CD4-positive, CD25-positive, alpha-beta regulatory T cell (primary cell): Measurements from ENCODE around the gene GYS1. TPM values are rescaled to one million over a fixed set of nuclear protein-coding genes. Genes with fewer than 3 reads are reported as not detected.

Experiments used
- ATAC-seq, 2 donors: fragments of 150-1000 bp; cut with Tn5 transposase; one replicate each; pipeline ENCODE4 v1.10.0; 2021; ENCODE audit warnings: low read depth in 2 of 2, moderate number of reproducible peaks in 2 of 2, moderate library complexity in 1 of 2
- DNase-seq, 3 donors: peaks; one replicate each; pipeline versions ENCODE4 v3.0.0 to v3.0.0-alpha.2; 2012 to 2022; ENCODE audit warnings: mixed read lengths in 1 of 3
- H3K27ac ChIP-seq: one replicate; pipeline ENCODE4 v1.7.0; 2013; ENCODE audit warnings: mild to moderate bottlenecking, low read length; ENCODE audit not compliant: insufficient read depth, poor library complexity, severe bottlenecking
- H3K27me3 ChIP-seq: one replicate; pipeline ENCODE4 v1.7.0; 2013; ENCODE audit warnings: low read length; ENCODE audit not compliant: control insufficient read depth, insufficient read depth
- H3K36me3 ChIP-seq: one replicate; pipeline ENCODE4 v1.7.0; 2013; ENCODE audit warnings: mild to moderate bottlenecking, low read length, moderate library complexity; ENCODE audit not compliant: control insufficient read depth, insufficient read depth
- H3K4me1 ChIP-seq: 2 replicates; pipeline ENCODE4 v1.7.0; 2013; ENCODE audit warnings: mild to moderate bottlenecking, low read length; ENCODE audit not compliant: insufficient read depth, control insufficient read depth, poor library complexity, severe bottlenecking
- H3K4me3 ChIP-seq: one replicate; pipeline ENCODE4 v1.7.0; 2013; ENCODE audit warnings: low read depth, mild to moderate bottlenecking, low read length, moderate library complexity
- H3K9me3 ChIP-seq, 2 experiments: 1 replicate in 1 of 2; 2 replicates in 1 of 2; pipeline ENCODE4 v1.7.0; 2013; ENCODE audit warnings: low read length in 2 of 2, mild to moderate bottlenecking in 1 of 2, moderate library complexity in 1 of 2; ENCODE audit not compliant: control insufficient read depth in 2 of 2
- H3K27ac Mint-ChIP-seq, 3 donors: one replicate each; pipeline ENCODE4 v1.8.0; 2020 to 2022; ENCODE audit warnings: mild to moderate bottlenecking in 3 of 3, mixed read lengths in 3 of 3, moderate library complexity in 2 of 3
- H3K27me3 Mint-ChIP-seq: one replicate; pipeline ENCODE4 v1.8.0; 2022; ENCODE audit warnings: mild to moderate bottlenecking, mixed read lengths
- H3K36me3 Mint-ChIP-seq: one replicate; pipeline ENCODE4 v1.8.0; 2020; ENCODE audit warnings: mixed read lengths
- H3K4me1 Mint-ChIP-seq, 4 donors: one replicate each; pipeline ENCODE4 v1.8.0; 2020 to 2022; ENCODE audit warnings: mixed read lengths in 4 of 4, mild to moderate bottlenecking in 1 of 4
- H3K4me3 Mint-ChIP-seq, 4 donors: one replicate each; pipeline ENCODE4 v1.8.0; 2020 to 2022; ENCODE audit warnings: mild to moderate bottlenecking in 4 of 4, mixed read lengths in 4 of 4, moderate library complexity in 3 of 4
- H3K9me3 Mint-ChIP-seq, 7 donors: one replicate each; pipeline ENCODE4 v1.8.0; 2020 to 2022; ENCODE audit warnings: mixed read lengths in 7 of 7, mild to moderate bottlenecking in 3 of 7, moderate library complexity in 2 of 7
- polyA plus RNA-seq, 4 donors: library from polyadenylated mRNA; unstranded; fragments of 300-500 nt; fragmentation: Illumina TruSeq; gene quantifications; one replicate each; pipeline ENCODE4 v1.2.3, GENCODE V29; 2021
- total RNA-seq: library from RNA; stranded (reverse); gene quantifications from one replicate; pipeline ENCODE4 v1.2.3, GENCODE V29; 2022

Gene GYS1
- total and polyA plus RNA-seq, 5 donors from 2014 or later: 24.5 to 37.1 (median 27.6) TPM

- H3K27ac Mint-ChIP-seq: no peak overlapping the region
- peaks cover 3% of the 10 kb centered on the region for H3K36me3 Mint-ChIP-seq
- ATAC-seq (no peak), DNase-seq (no peak)
- peaks cover 6 to 35% (median 12%) of the 10 kb centered on the region in 4 donors for H3K4me1 Mint-ChIP-seq
- H3K4me3 Mint-ChIP-seq: peak overlapping the region; percentile 44 to 70 (median 65)
- H3K27me3 Mint-ChIP-seq: peaks cover 9% of the 10 kb centered on the region
- Histone ChIP-seq H3K27me3 (no peaks in the 10 kb centered on the region), H3K9me3 (no peaks in the 10 kb centered on the region), H3K4me3 (no peak overlapping the region), H3K36me3 (peaks cover under 1% of the 10 kb centered on the region), H3K27ac (no peak overlapping the region), H3K4me1 (peaks cover 31% of the 10 kb centered on the region)
- no peaks in the 10 kb centered on the region for H3K9me3 Mint-ChIP-seq
These were observed 23.1 kb upstream of the GYS1 start for GRCh38 chr19:49016067-49016839.

DNA sequence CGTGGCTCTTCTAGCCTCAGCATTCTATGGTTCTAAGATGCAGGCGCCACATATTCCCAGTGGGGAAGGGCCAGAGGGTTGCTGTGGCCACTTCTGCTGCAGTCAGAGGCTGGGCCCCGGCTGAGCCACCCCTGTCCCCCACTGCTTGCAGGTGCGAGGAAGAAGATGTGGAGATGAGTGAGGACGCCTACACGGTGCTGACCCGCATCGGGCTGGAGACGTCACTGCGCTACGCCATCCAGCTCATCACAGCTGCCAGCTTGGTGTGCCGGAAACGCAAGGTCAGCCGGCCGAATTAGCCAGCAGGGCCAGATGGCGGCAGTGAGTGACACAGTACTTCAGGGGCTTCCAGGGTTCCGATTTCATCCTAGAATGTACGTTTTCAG lies 21.8 kb upstream of the GYS1 start:
- no peaks in the 10 kb centered on the region for H3K27me3 ChIP-seq
- ATAC-seq (no peak), DNase-seq (no peak)
- peaks cover 0 to 22% (median 7%) of the 10 kb centered on the region in 4 donors for H3K4me1 Mint-ChIP-seq
- H3K27ac ChIP-seq: no peak overlapping the region
- H3K4me3 Mint-ChIP-seq: peak overlapping the region in 1 of 4 donors; percentile 44
- H3K4me1 ChIP-seq: peaks cover 26% of the 10 kb centered on the region
- no peaks in the 10 kb centered on the region for H3K9me3 ChIP-seq
- peaks cover 2% of the 10 kb centered on the region for H3K36me3 ChIP-seq
- H3K4me3 ChIP-seq: no peak overlapping the region
- peaks cover 3% of the 10 kb centered on the region for H3K36me3 Mint-ChIP-seq
- H3K27ac Mint-ChIP-seq: no peak overlapping the region
- H3K9me3 Mint-ChIP-seq: no peaks in the 10 kb centered on the region
- peaks cover 5% of the 10 kb centered on the region for H3K27me3 Mint-ChIP-seq

DNA sequence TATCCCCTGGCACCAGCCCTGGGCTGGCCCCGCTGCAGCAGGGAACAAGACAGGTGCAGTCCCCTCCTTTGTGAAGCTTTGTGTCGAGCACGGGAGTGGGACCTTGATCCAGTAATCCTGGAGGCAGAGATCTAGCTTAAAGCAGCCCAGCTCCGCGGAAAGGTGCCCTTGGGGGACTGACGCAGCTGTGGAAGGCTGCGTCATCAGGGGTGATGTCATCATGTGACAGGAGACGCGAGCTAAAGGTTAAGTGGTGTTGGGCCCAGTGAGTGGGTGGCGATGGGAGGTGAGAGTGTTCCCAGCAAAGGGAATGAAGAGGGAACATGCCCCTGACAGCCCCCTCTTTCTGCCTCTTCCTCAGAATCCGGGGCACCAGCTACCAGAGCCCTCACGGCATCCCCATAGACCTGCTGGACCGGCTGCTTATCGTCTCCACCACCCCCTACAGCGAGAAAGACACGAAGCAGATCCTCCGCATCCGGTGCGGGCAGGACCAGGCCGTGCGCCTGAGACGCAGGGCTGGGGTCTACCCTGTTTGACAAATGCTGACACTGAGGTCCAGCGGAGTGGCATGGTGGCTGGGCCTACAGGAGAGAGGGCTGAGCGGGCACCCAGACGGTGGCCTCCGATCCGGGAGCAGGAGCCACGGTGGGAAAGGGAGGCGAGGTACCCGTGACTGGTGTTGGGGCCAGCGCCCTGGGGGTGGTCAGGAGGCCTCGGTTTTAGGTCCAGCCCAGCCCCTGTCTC lies 21.2 kb upstream of the GYS1 start:
- ATAC-seq (no peak), DNase-seq (no peak)
- Histone ChIP-seq H3K4me3 (no peak overlapping the region), H3K27ac (no peak overlapping the region), H3K9me3 (no peaks in the 10 kb centered on the region), H3K27me3 (no peaks in the 10 kb centered on the region), H3K36me3 (peaks cover 6% of the 10 kb centered on the region), H3K4me1 (peaks cover 21% of the 10 kb centered on the region)
- no peaks in the 10 kb centered on the region for H3K9me3 Mint-ChIP-seq
- peaks cover 0 to 18% (median 5%) of the 10 kb centered on the region in 4 donors for H3K4me1 Mint-ChIP-seq
- peak overlapping the region in 1 of 4 donors; percentile 42 for H3K4me3 Mint-ChIP-seq
- H3K27ac Mint-ChIP-seq: no peak overlapping the region
- peaks cover 3% of the 10 kb centered on the region for H3K27me3 Mint-ChIP-seq
- peaks cover 3% of the 10 kb centered on the region for H3K36me3 Mint-ChIP-seq

- no peaks in the 10 kb centered on the region for H3K9me3 ChIP-seq
- H3K4me1 ChIP-seq: no peaks in the 10 kb centered on the region
- H3K9me3 Mint-ChIP-seq: no peaks in the 10 kb centered on the region
- H3K4me1 Mint-ChIP-seq: peaks cover 0 to 2% (median 0%) of the 10 kb centered on the region in 4 donors
- no peak overlapping the region for H3K4me3 ChIP-seq
- H3K27me3 Mint-ChIP-seq: no peaks in the 10 kb centered on the region
- no peak overlapping the region for H3K4me3 Mint-ChIP-seq
- DNase-seq: no peak
- no peak overlapping the region for H3K27ac Mint-ChIP-seq
- no peak overlapping the region for H3K27ac ChIP-seq
- peaks cover 9% of the 10 kb centered on the region for H3K36me3 Mint-ChIP-seq
- H3K27me3 ChIP-seq: no peaks in the 10 kb centered on the region
- peaks cover 15% of the 10 kb centered on the region for H3K36me3 ChIP-seq
- no peak for ATAC-seq
These were observed 18.1 kb upstream of the GYS1 start for GRCh38 chr19:49011194-49011593.

DNA sequence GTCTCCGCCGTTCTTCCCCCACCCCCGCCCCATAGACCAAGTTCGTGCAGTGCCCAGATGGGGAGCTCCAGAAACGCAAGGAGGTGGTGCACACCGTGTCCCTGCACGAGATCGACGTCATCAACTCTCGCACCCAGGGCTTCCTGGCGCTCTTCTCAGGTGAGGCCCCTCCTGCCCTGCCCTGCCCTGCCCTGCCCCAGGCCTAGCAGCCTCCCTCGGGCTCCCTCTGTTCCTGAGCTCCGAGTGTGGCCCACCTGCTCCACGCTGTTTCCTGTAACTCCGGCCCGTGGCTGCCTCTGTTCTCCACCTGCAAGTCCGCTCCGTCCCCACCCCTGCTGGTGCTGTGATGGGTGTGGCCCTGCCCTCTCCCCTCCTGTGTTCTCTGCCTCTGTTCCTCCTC lies 17.3 kb upstream of the GYS1 start:
- no peak overlapping the region for H3K27ac Mint-ChIP-seq

DNA sequence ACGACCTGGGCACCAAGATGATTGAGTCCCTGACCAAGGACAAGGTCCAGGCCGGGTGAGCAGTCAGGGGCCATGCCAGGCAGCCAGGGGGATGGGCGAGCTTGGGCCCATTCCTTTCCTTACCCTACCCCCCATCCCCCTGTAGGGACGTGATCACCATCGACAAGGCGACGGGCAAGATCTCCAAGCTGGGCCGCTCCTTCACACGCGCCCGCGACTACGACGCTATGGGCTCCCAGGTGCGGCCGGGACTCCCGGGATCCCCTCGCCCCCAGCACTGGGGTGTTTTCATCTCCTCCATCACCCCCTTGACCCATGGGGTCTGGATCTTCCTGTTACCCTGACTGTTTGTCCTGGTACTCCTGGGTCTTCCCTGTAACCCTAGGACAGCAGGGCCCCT lies 16.7 kb upstream of the GYS1 start:
- Mint-ChIP-seq H3K27me3 (no peaks in the 10 kb centered on the region), H3K4me1 (no peaks in the 10 kb centered on the region), H3K36me3 (peaks cover 6% of the 10 kb centered on the region)

More for the DNA sequence above, 17.3 kb upstream of the GYS1 start:
- no peaks in the 10 kb centered on the region for H3K27me3 Mint-ChIP-seq
- Histone ChIP-seq H3K9me3 (no peaks in the 10 kb centered on the region), H3K4me3 (no peak overlapping the region), H3K27ac (no peak overlapping the region), H3K27me3 (no peaks in the 10 kb centered on the region), H3K36me3 (peaks cover 18% of the 10 kb centered on the region), H3K4me1 (no peaks in the 10 kb centered on the region)
- peaks cover 6% of the 10 kb centered on the region for H3K36me3 Mint-ChIP-seq
- ATAC-seq: no peak
- no peaks in the 10 kb centered on the region for H3K9me3 Mint-ChIP-seq
- H3K4me1 Mint-ChIP-seq: no peaks in the 10 kb centered on the region
- DNase-seq: no peak
- H3K4me3 Mint-ChIP-seq: no peak overlapping the region

GRCh38 chr19:49006905-49007304 lies 13.8 kb upstream of the GYS1 start:
- no peaks in the 10 kb centered on the region for H3K4me1 Mint-ChIP-seq
- ATAC-seq (no peak), DNase-seq (no peak)
- no peak overlapping the region for H3K27ac ChIP-seq
- H3K27me3 ChIP-seq: no peaks in the 10 kb centered on the region
- H3K4me1 ChIP-seq: no peaks in the 10 kb centered on the region
- no peak overlapping the region for H3K4me3 Mint-ChIP-seq
- no peak overlapping the region for H3K4me3 ChIP-seq
- H3K36me3 Mint-ChIP-seq: peaks cover 13% of the 10 kb centered on the region
- no peak overlapping the region for H3K27ac Mint-ChIP-seq
- peaks cover 30% of the 10 kb centered on the region for H3K36me3 ChIP-seq
- H3K27me3 Mint-ChIP-seq: no peaks in the 10 kb centered on the region
- no peaks in the 10 kb centered on the region for H3K9me3 ChIP-seq
- no peaks in the 10 kb centered on the region for H3K9me3 Mint-ChIP-seq

More for the DNA sequence above, 16.7 kb upstream of the GYS1 start:
- no peak for ATAC-seq
- peaks cover 22% of the 10 kb centered on the region for H3K36me3 ChIP-seq
- Mint-ChIP-seq H3K4me3 (no peak overlapping the region), H3K9me3 (no peaks in the 10 kb centered on the region), H3K27ac (no peak overlapping the region)
- no peaks in the 10 kb centered on the region for H3K9me3 ChIP-seq
- no peak overlapping the region for H3K27ac ChIP-seq
- H3K27me3 ChIP-seq: no peaks in the 10 kb centered on the region
- H3K4me3 ChIP-seq: no peak overlapping the region
- no peak for DNase-seq
- no peaks in the 10 kb centered on the region for H3K4me1 ChIP-seq
